Muscle layer of colon (tissue), 2 donors: ENCODE data around the gene SYCP3.

Experiments
- H3K27ac ChIP-seq: one replicate; pipeline ENCODE4 v1.7.0; 2013; ENCODE audit warnings: low read depth, mild to moderate bottlenecking, low read length, moderate library complexity
- H3K27me3 ChIP-seq, 2 donors: one replicate each; pipeline ENCODE4 v1.7.0; 2013; ENCODE audit warnings: low read length in 2 of 2, mild to moderate bottlenecking in 2 of 2; ENCODE audit not compliant: insufficient read depth in 2 of 2, control insufficient read depth in 1 of 2
- H3K36me3 ChIP-seq: one replicate; pipeline ENCODE4 v1.7.0; 2013; ENCODE audit warnings: mild to moderate bottlenecking, low read length; ENCODE audit not compliant: insufficient read depth
- H3K4me1 ChIP-seq: one replicate; pipeline ENCODE4 v1.7.0; 2013; ENCODE audit warnings: mild to moderate bottlenecking, low read length; ENCODE audit not compliant: insufficient read depth
- H3K4me3 ChIP-seq, 2 donors: one replicate each; pipeline ENCODE4 v1.7.0; 2013; ENCODE audit warnings: low read length in 2 of 2, low read depth in 1 of 2, mild to moderate bottlenecking in 1 of 2, moderate library complexity in 1 of 2
- H3K9ac ChIP-seq: one replicate; pipeline ENCODE4 v1.7.0; 2013; ENCODE audit warnings: low read length
- H3K9me3 ChIP-seq: one replicate; pipeline ENCODE4 v1.7.0; 2013; ENCODE audit warnings: mild to moderate bottlenecking, low read length
- donor health status: abdominal sarcoma.
- donor health status: Adenocarcinoma of cecum.

Gene SYCP3

DNA sequence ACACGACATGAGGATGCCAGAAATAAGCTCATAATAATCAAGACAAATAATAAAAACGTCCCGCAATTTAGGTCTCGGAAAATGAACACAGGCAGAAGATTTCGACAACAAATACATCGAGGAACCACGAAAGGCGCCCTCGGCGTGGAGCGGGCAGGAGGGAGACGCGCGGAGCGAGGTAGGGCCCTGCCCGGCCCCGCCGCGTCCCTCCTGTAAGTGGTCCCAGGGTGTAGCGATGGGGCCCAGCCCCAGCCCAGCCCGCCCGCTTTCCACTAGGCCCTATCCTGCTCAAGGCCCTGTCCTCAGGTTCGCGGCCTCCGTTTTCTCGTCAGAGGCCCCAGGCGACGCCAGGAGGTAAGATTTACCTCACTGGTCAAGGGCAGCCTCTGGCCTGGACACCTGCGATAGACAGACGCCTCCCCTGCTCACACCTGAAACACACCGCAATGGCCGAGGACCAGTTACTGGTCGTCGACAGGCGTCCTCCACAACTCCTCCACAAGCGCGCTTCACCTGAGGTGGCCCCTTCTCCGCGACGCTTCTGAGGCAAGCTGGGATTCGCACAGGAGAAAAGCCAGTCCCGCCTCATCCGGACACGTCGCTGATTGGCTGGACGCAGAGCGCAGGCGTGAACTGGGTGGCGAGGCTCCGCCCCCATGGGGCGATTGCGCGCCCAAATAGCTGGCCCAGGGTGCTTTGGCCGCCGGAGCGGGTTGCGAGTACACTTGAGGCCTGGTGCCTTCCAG, at the start of gene SYCP3:
TSS of gene SYCP3 (minus strand) at position 543 of the 746 bp plus-strand sequence. CDS start 1,527 bp downstream, outside the sequence.
- Histone ChIP-seq H3K4me1 (no peaks in the 10 kb centered on the region), H3K36me3 (peaks cover 13% of the 10 kb centered on the region), H3K27me3 (no peaks in the 10 kb centered on the region), H3K27ac (no peak within 1 kb of the TSS), H3K9ac (no peak within 1 kb of the TSS), H3K4me3 (no peak within 1 kb of the TSS), H3K9me3 (no peaks in the 10 kb centered on the region)

DNA sequence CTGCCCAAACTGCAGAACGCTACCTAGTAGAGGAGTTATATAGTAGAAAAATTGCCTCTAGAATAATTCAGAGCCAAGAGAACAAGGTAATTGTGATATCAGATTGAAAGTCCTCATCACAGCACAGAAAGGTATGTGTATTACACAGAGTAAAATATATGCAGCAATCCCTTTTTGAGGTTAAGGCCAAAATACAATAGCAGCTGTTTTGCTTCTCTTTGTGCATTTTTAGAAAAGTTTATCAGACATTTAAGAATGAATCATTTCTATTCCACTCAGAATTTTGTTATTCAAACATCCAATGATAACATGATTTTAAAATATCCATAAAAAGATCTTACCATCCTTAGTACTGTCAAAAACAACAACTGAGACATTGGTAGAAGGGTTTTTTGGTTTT, 46.4 kb upstream of the SYCP3 start:
- peaks cover 4% of the 10 kb centered on the region for H3K36me3 ChIP-seq
- no peak overlapping the region for H3K27ac ChIP-seq
- H3K4me3 ChIP-seq = no peak overlapping the region
- H3K4me1 ChIP-seq = no peaks in the 10 kb centered on the region
- H3K27me3 ChIP-seq = no peaks in the 10 kb centered on the region
- H3K9me3 ChIP-seq = no peaks in the 10 kb centered on the region
- no peak overlapping the region for H3K9ac ChIP-seq

- no peaks in the 10 kb centered on the region for H3K27me3 ChIP-seq
- H3K4me1 ChIP-seq = no peaks in the 10 kb centered on the region
- H3K9ac ChIP-seq = no peak overlapping the region
- no peaks in the 10 kb centered on the region for H3K9me3 ChIP-seq
- peaks cover 8% of the 10 kb centered on the region for H3K36me3 ChIP-seq
- H3K4me3 ChIP-seq = no peak overlapping the region
- no peak overlapping the region for H3K27ac ChIP-seq
These were observed 45.1 kb upstream of the SYCP3 start for GRCh38 chr12:101784376-101784775.

- Histone ChIP-seq H3K4me1 (no peaks in the 10 kb centered on the region), H3K9ac (no peak overlapping the region), H3K27me3 (no peaks in the 10 kb centered on the region), H3K36me3 (peaks cover 8% of the 10 kb centered on the region), H3K27ac (no peak overlapping the region), H3K4me3 (no peak overlapping the region), H3K9me3 (no peaks in the 10 kb centered on the region)
These were observed 44.6 kb upstream of the SYCP3 start for GRCh38 chr12:101783838-101784237.

DNA sequence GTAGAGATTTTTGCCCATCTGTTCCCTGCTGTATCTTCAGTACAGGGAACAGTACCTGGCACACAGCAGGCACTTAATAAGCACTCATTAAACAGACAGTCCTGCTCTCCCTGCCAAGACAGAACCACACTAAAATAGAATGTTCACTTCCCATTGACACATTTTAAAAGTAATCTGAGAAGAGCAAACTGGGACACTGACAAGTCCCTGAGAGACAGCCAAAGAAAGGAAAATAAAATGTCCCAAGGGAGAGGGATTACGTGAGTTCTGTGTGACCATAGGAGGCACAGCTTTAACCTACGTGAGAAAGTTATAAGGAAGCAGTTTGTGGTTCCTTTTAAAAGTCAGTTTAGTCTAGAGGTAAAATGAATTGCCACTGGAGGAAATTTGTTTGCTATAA, 43.9 kb upstream of the SYCP3 start:
- Histone ChIP-seq H3K9ac (no peak overlapping the region), H3K27ac (no peak overlapping the region)

GRCh38 chr12:101782273-101782731, 43.0 kb upstream of the SYCP3 start:
- no peaks in the 10 kb centered on the region for H3K9me3 ChIP-seq
- H3K36me3 ChIP-seq = peaks cover 11% of the 10 kb centered on the region
- H3K4me1 ChIP-seq = no peaks in the 10 kb centered on the region
- no peaks in the 10 kb centered on the region for H3K27me3 ChIP-seq
- no peak overlapping the region for H3K27ac ChIP-seq
- H3K9ac ChIP-seq = no peak overlapping the region
- no peak overlapping the region for H3K4me3 ChIP-seq

More for the DNA sequence above, 43.9 kb upstream of the SYCP3 start:
- Histone ChIP-seq H3K4me3 (no peak overlapping the region), H3K36me3 (peaks cover 8% of the 10 kb centered on the region), H3K9me3 (no peaks in the 10 kb centered on the region), H3K27me3 (no peaks in the 10 kb centered on the region), H3K4me1 (no peaks in the 10 kb centered on the region)

DNA sequence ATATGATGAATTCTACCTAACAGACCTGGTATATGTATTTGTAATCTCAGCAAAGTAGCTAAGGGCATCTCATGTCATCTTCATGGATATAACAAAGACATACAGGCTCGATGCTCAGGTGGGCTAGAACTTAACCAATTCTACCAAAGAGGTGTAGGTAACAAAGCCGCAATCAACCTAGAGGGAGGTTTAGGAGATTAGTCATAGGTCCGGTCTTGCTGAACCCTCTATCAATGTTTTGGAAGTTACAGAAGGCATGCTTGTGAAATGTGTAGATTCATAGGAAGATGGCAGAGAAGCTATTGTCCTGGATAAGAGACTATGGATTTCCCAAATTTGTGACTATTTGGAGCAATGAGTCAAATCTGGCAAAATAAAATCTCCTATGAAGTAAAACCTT, 42.6 kb upstream of the SYCP3 start:
- H3K27ac ChIP-seq = no peak overlapping the region
- H3K4me3 ChIP-seq = no peak overlapping the region
- H3K9me3 ChIP-seq = no peaks in the 10 kb centered on the region
- H3K36me3 ChIP-seq = peaks cover 15% of the 10 kb centered on the region
- no peak overlapping the region for H3K9ac ChIP-seq
- H3K27me3 ChIP-seq = no peaks in the 10 kb centered on the region
- H3K4me1 ChIP-seq = no peaks in the 10 kb centered on the region

GRCh38 chr12:101780599-101780998, 41.3 kb upstream of the SYCP3 start:
- Histone ChIP-seq H3K4me3 (no peak overlapping the region), H3K27me3 (no peaks in the 10 kb centered on the region), H3K9ac (no peak overlapping the region), H3K9me3 (no peaks in the 10 kb centered on the region), H3K4me1 (no peaks in the 10 kb centered on the region), H3K27ac (no peak overlapping the region), H3K36me3 (peaks cover 16% of the 10 kb centered on the region)

- H3K27ac ChIP-seq = no peak overlapping the region
- no peaks in the 10 kb centered on the region for H3K9me3 ChIP-seq
- H3K36me3 ChIP-seq = peaks cover 16% of the 10 kb centered on the region
- no peaks in the 10 kb centered on the region for H3K4me1 ChIP-seq
- H3K4me3 ChIP-seq = no peak overlapping the region
- no peak overlapping the region for H3K9ac ChIP-seq
- H3K27me3 ChIP-seq = no peaks in the 10 kb centered on the region
These were observed 40.4 kb upstream of the SYCP3 start for GRCh38 chr12:101779626-101780025.

- no peaks in the 10 kb centered on the region for H3K4me1 ChIP-seq
- H3K4me3 ChIP-seq = no peak overlapping the region
- no peak overlapping the region for H3K9ac ChIP-seq
- H3K27ac ChIP-seq = no peak overlapping the region
- no peaks in the 10 kb centered on the region for H3K9me3 ChIP-seq
- H3K36me3 ChIP-seq = peaks cover 16% of the 10 kb centered on the region
- no peaks in the 10 kb centered on the region for H3K27me3 ChIP-seq
These were observed 39.9 kb upstream of the SYCP3 start for GRCh38 chr12:101779200-101779599.

DNA sequence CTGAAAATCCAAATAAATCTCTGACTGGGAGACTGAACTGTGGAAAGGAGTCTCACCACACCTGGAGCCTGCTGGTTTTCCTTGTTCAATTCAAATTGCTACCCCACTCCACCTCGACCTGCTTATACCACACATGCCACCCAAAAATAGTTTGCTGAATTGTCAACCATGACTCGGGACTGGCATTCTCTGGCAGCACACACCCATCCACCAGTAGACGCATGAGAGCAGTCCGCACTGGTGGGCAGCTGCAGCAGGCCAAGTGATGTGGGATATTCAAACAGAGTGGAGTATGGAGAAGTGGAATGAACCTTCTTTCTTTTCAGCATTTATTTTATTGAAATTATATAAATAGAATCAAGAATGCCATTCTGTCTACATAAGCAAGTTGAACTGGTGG, 38.7 kb upstream of the SYCP3 start:
- H3K27me3 ChIP-seq = no peaks in the 10 kb centered on the region
- H3K4me3 ChIP-seq = no peak overlapping the region
- H3K4me1 ChIP-seq = no peaks in the 10 kb centered on the region
- peaks cover 16% of the 10 kb centered on the region for H3K36me3 ChIP-seq
- H3K9ac ChIP-seq = no peak overlapping the region
- H3K27ac ChIP-seq = no peak overlapping the region
- no peaks in the 10 kb centered on the region for H3K9me3 ChIP-seq

DNA sequence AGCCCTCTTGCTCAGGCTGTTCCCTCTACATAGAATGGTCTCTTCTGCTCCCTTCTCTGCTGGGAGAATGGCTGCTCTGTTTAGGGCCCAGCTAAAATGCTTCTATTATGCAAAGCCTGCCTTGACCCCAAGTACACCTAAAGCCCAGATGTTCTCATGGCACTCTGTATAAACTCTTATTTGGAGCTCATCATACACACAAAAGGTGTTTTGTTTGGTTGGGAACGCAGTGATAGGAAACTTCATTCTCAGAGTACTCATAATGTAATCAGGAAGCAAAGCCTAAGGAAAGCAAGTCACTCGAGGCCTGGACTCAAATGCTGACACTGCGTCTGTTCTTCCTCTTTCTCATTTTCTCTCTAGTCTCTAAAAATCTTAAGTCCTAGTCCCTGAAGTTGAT, 38.2 kb upstream of the SYCP3 start:
- Histone ChIP-seq H3K27me3 (no peaks in the 10 kb centered on the region), H3K9me3 (no peaks in the 10 kb centered on the region), H3K36me3 (peaks cover 16% of the 10 kb centered on the region), H3K4me1 (no peaks in the 10 kb centered on the region), H3K9ac (no peak overlapping the region), H3K27ac (no peak overlapping the region), H3K4me3 (no peak overlapping the region)
